WTC11 (cell line): ENCODE measurements around the gene GNA12.

Experiments used
- CTCF ChIP-seq: fragments of 200-600 bp; IDR thresholded peaks from 2 replicates; pipeline ENCODE4 v1.8.0; 2022; ENCODE audit warnings: antibody characterized with exemption
- JUN ChIP-seq: sonication (generic); formaldehyde crosslinking; IDR thresholded peaks from 2 replicates; pipeline ENCODE4 v1.8.0; 2023; ENCODE audit warnings: mild to moderate bottlenecking, missing genetic modification reagents
- NR3C1 ChIP-seq: sonication (generic); formaldehyde crosslinking; conservative IDR thresholded peaks from 2 replicates; pipeline ENCODE4 v1.8.1; 2023; ENCODE audit warnings: low read depth, mild to moderate bottlenecking, missing genetic modification reagents
- SP1 ChIP-seq: sonication (generic); formaldehyde crosslinking; conservative IDR thresholded peaks from 2 replicates; pipeline ENCODE4 v1.8.1; 2022; ENCODE audit warnings: missing genetic modification reagents
- TP53 ChIP-seq: sonication (generic); formaldehyde crosslinking; IDR thresholded peaks from 2 replicates; pipeline ENCODE4 v1.8.1; 2023; ENCODE audit warnings: mild to moderate bottlenecking, missing genetic modification reagents
- USF2 ChIP-seq: sonication (generic); formaldehyde crosslinking; IDR thresholded peaks from 2 replicates; pipeline ENCODE4 v1.8.1; 2023; ENCODE audit warnings: mild to moderate bottlenecking, missing genetic modification reagents, moderate library complexity
- ZBTB21 ChIP-seq: sonication (generic); formaldehyde crosslinking; IDR thresholded peaks from 2 replicates; pipeline ENCODE4 v1.8.1; 2023; ENCODE audit warnings: mild to moderate bottlenecking, missing genetic modification reagents, borderline replicate concordance
- ZNF138 ChIP-seq: sonication (generic); formaldehyde crosslinking; conservative IDR thresholded peaks from 2 replicates; pipeline ENCODE4 v1.8.1; 2022; ENCODE audit warnings: mild to moderate bottlenecking, moderate library complexity, missing genetic modification reagents
- TF ChIP-seq, protein P1 (sequence below): sonication (generic); formaldehyde crosslinking; IDR thresholded peaks from 2 replicates; pipeline ENCODE4 v1.8.1; 2022; ENCODE audit warnings: missing genetic modification reagents, borderline replicate concordance
- TF ChIP-seq, protein P2 (sequence below): sonication (generic); formaldehyde crosslinking; IDR thresholded peaks from 2 replicates; pipeline ENCODE4 v1.8.0; 2022; ENCODE audit warnings: mild to moderate bottlenecking, missing genetic modification reagents
- TF ChIP-seq, protein P3 (sequence below): sonication (generic); formaldehyde crosslinking; IDR thresholded peaks from 2 replicates; pipeline ENCODE4 v1.8.0; 2022; ENCODE audit warnings: mild to moderate bottlenecking, missing genetic modification reagents
- TF ChIP-seq, protein P4 (sequence below): sonication (generic); formaldehyde crosslinking; IDR thresholded peaks from 2 replicates; pipeline ENCODE4 v1.8.0; 2023; ENCODE audit warnings: mild to moderate bottlenecking, missing genetic modification reagents

DNA sequence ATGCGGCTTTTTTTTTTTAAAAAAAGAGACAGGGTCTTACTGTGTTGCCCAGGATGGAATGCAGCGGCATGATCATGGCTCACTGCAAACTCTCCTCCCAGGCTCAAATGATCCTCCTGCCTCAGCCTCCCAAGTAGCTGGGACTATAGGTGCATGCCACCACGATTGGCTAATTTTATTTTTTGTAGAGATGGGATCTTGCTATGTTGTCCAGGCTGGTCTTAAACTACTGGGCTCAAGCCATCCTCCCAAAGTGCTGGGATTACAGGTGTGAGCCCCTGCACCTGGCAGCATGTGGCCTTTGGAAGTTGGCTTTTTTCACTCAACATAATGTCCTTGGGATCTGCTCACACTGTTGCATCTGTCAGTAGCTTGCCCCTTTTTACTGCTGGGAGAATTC lies 91.0 kb downstream of the GNA12 start:
- no peak for TF ChIP-seq CTCF
- no peak for TF ChIP-seq JUN (CRISPR knock-in tag)
- TF ChIP-seq, protein P1, sequence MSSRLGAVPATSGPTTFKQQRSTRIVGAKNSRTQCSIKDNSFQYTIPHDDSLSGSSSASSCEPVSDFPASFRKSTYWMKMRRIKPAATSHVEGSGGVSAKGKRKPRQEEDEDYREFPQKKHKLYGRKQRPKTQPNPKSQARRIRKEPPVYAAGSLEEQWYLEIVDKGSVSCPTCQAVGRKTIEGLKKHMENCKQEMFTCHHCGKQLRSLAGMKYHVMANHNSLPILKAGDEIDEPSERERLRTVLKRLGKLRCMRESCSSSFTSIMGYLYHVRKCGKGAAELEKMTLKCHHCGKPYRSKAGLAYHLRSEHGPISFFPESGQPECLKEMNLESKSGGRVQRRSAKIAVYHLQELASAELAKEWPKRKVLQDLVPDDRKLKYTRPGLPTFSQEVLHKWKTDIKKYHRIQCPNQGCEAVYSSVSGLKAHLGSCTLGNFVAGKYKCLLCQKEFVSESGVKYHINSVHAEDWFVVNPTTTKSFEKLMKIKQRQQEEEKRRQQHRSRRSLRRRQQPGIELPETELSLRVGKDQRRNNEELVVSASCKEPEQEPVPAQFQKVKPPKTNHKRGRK (CRISPR knock-in tag): no peak
- no peak for TF ChIP-seq USF2 (CRISPR knock-in tag)
- no peak for TF ChIP-seq ZBTB21 (CRISPR knock-in tag)
- TF ChIP-seq SP1 (CRISPR knock-in tag): no peak
- no peak for TF ChIP-seq ZNF138 (CRISPR knock-in tag)
- TF ChIP-seq, protein P2, sequence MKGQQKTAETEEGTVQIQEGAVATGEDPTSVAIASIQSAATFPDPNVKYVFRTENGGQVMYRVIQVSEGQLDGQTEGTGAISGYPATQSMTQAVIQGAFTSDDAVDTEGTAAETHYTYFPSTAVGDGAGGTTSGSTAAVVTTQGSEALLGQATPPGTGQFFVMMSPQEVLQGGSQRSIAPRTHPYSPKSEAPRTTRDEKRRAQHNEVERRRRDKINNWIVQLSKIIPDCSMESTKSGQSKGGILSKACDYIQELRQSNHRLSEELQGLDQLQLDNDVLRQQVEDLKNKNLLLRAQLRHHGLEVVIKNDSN (CRISPR knock-in tag): no peak
- no peak for TF ChIP-seq TP53 (CRISPR knock-in tag)
- no peak for TF ChIP-seq NR3C1 (CRISPR knock-in tag)
- TF ChIP-seq, protein P3, sequence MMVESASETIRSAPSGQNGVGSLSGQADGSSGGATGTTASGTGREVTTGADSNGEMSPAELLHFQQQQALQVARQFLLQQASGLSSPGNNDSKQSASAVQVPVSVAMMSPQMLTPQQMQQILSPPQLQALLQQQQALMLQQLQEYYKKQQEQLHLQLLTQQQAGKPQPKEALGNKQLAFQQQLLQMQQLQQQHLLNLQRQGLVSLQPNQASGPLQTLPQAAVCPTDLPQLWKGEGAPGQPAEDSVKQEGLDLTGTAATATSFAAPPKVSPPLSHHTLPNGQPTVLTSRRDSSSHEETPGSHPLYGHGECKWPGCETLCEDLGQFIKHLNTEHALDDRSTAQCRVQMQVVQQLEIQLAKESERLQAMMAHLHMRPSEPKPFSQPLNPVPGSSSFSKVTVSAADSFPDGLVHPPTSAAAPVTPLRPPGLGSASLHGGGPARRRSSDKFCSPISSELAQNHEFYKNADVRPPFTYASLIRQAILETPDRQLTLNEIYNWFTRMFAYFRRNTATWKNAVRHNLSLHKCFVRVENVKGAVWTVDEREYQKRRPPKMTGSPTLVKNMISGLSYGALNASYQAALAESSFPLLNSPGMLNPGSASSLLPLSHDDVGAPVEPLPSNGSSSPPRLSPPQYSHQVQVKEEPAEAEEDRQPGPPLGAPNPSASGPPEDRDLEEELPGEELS (CRISPR knock-in tag): no peak
- TF ChIP-seq, protein P4, sequence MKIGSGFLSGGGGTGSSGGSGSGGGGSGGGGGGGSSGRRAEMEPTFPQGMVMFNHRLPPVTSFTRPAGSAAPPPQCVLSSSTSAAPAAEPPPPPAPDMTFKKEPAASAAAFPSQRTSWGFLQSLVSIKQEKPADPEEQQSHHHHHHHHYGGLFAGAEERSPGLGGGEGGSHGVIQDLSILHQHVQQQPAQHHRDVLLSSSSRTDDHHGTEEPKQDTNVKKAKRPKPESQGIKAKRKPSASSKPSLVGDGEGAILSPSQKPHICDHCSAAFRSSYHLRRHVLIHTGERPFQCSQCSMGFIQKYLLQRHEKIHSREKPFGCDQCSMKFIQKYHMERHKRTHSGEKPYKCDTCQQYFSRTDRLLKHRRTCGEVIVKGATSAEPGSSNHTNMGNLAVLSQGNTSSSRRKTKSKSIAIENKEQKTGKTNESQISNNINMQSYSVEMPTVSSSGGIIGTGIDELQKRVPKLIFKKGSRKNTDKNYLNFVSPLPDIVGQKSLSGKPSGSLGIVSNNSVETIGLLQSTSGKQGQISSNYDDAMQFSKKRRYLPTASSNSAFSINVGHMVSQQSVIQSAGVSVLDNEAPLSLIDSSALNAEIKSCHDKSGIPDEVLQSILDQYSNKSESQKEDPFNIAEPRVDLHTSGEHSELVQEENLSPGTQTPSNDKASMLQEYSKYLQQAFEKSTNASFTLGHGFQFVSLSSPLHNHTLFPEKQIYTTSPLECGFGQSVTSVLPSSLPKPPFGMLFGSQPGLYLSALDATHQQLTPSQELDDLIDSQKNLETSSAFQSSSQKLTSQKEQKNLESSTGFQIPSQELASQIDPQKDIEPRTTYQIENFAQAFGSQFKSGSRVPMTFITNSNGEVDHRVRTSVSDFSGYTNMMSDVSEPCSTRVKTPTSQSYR (CRISPR knock-in tag): no peak
